Measurements from ENCODE around the gene DHX29. TPM values are rescaled to one million over a fixed set of nuclear protein-coding genes. Genes with fewer than 3 reads are reported as not detected.

The DHX29 gene
- polyA plus RNA-seq, 1 donor (not counting 4 experiments of a cell fraction or from before 2014, with no cell fraction given) = 18.8 TPM

- Histone ChIP-seq H3K4me2 (ENCODE audit: control insufficient read depth, extremely low read depth, insufficient read depth, low read depth, low read length) (peak overlapping the region; percentile 3), H3K27me3 (ENCODE audit: control insufficient read depth, extremely low read depth, insufficient read depth, low read length) (no peaks in the 10 kb centered on the region), H3K4me3 (ENCODE audit: control insufficient read depth in 2 of 3, extremely low read depth in 1 of 3, insufficient read depth in 2 of 3, low read depth in 1 of 3, low read length in 3 of 3) (no peak overlapping the region), H3K79me2 (ENCODE audit: control insufficient read depth, insufficient read depth, low read length) (peaks cover 81% of the 10 kb centered on the region), H2AFZ (ENCODE audit: control insufficient read depth, low read length) (no peak overlapping the region), H3K9ac (ENCODE audit: control insufficient read depth, extremely low read depth, insufficient read depth, low read length) (no peak overlapping the region), H3K4me1 (ENCODE audit: control insufficient read depth, extremely low read depth, insufficient read depth, low read length) (peaks cover 34% of the 10 kb centered on the region), H4K20me1 (ENCODE audit: control insufficient read depth, extremely low read depth, insufficient read depth, low read length) (no peaks in the 10 kb centered on the region), H3K9me1 (ENCODE audit: control insufficient read depth, extremely low read depth, insufficient read depth, low read length) (no peaks in the 10 kb centered on the region), H3K27ac (ENCODE audit: control insufficient read depth, insufficient read depth, low read length) (no peak overlapping the region), H3K9me3 (ENCODE audit: control insufficient read depth, low read depth, low read length) (peaks cover 3% of the 10 kb centered on the region), H3K36me3 (ENCODE audit: control insufficient read depth in 2 of 2, extremely low read depth in 1 of 2, insufficient read depth in 2 of 2, low read length in 2 of 2) (peaks cover 3 to 5% of the 10 kb centered on the region in 2 experiments)
- FAIRE-seq (no peak), DNase-seq (ENCODE audit: low read depth, low spot score) (no peak)
- dilution Hi-C loops (cut with MboI; ENCODE audit: extremely low pct_ligation_motif_present, low sequenced_read_pairs) = no loop called here
- no peak for TF ChIP-seq EZH2 (IDR thresholded peaks at IDR 0.05; ENCODE audit: low read length)
- TF ChIP-seq CTCF (optimal IDR thresholded peaks at IDR 0.05 in 1 of 3, IDR thresholded peaks at IDR 0.05 in 1 of 3, conservative IDR thresholded peaks at IDR 0.05 in 1 of 3; ENCODE audit: extremely low read depth in 1 of 3, insufficient read depth in 2 of 3, low read length in 3 of 3) = no peak
Observed at GRCh38 chr5:55304584-55304983, 2.9 kb downstream of the DHX29 start.

- Histone ChIP-seq H4K20me1 (ENCODE audit: control insufficient read depth, extremely low read depth, insufficient read depth, low read length) (no peaks in the 10 kb centered on the region), H3K9me3 (ENCODE audit: control insufficient read depth, low read depth, low read length) (peaks cover 3% of the 10 kb centered on the region), H3K36me3 (ENCODE audit: control insufficient read depth in 2 of 2, extremely low read depth in 1 of 2, insufficient read depth in 2 of 2, low read length in 2 of 2) (peaks cover 3 to 6% of the 10 kb centered on the region in 2 experiments), H3K9me1 (ENCODE audit: control insufficient read depth, extremely low read depth, insufficient read depth, low read length) (no peaks in the 10 kb centered on the region), H3K27ac (ENCODE audit: control insufficient read depth, insufficient read depth, low read length) (peak overlapping the region; percentile 44), H3K9ac (ENCODE audit: control insufficient read depth, extremely low read depth, insufficient read depth, low read length) (no peak overlapping the region), H3K79me2 (ENCODE audit: control insufficient read depth, insufficient read depth, low read length) (peaks cover 74% of the 10 kb centered on the region), H3K4me1 (ENCODE audit: control insufficient read depth, extremely low read depth, insufficient read depth, low read length) (peaks cover 28% of the 10 kb centered on the region), H3K27me3 (ENCODE audit: control insufficient read depth, extremely low read depth, insufficient read depth, low read length) (no peaks in the 10 kb centered on the region), H2AFZ (ENCODE audit: control insufficient read depth, low read length) (no peak overlapping the region), H3K4me2 (ENCODE audit: control insufficient read depth, extremely low read depth, insufficient read depth, low read depth, low read length) (peak overlapping the region; percentile 47), H3K4me3 (ENCODE audit: control insufficient read depth in 2 of 3, extremely low read depth in 1 of 3, insufficient read depth in 2 of 3, low read depth in 1 of 3, low read length in 3 of 3) (peak overlapping the region in 2 of 3 experiments; percentile 18 to 41)
- peak; percentile 86 for FAIRE-seq
- DNase-seq (ENCODE audit: low read depth, low spot score) = peak; percentile 26
- TF ChIP-seq EZH2 (IDR thresholded peaks at IDR 0.05; ENCODE audit: low read length) (no peak), CTCF (optimal IDR thresholded peaks at IDR 0.05 in 1 of 3, IDR thresholded peaks at IDR 0.05 in 1 of 3, conservative IDR thresholded peaks at IDR 0.05 in 1 of 3; ENCODE audit: extremely low read depth in 1 of 3, insufficient read depth in 2 of 3, low read length in 3 of 3) (no peak)
- dilution Hi-C loops (cut with MboI; ENCODE audit: extremely low pct_ligation_motif_present, low sequenced_read_pairs) = no loop called here
Observed at GRCh38 chr5:55303238-55303690, 4.2 kb downstream of the DHX29 start.
